HEK293 (cell line): ENCODE results near the gene PEX5L.

Experiments used
- CTCF ChIA-PET: fragments of 350-600 bp; formaldehyde crosslinking; extraction: SDS; loops from one replicate; lab custom pipeline; 2021; ENCODE audit warnings: antibody characterized with exemption; lab: Yijun Ruan, JAX
- POLR2A ChIA-PET: fragments of 300-600 bp; formaldehyde crosslinking; extraction: SDS; loops from one replicate; lab custom pipeline; 2020; ENCODE audit warnings: antibody characterized with exemption, inconsistent platforms; lab: Yijun Ruan, JAX
- H3K27ac ChIP-seq: fragments of 200-500 bp; sonication (Bioruptor generic); 2 replicates; pipeline ENCODE4 v1.5.1; 2014; ENCODE audit warnings: low read depth, low read length, control low read depth, inconsistent platforms; ENCODE audit errors: extremely low read depth
- H3K36me3 ChIP-seq, 2 experiments: fragments of 200-500 bp in 1 of 2; sonication (Bioruptor generic) in 1 of 2; 1 replicate in 1 of 2; 2 replicates in 1 of 2; pipeline ENCODE4 v1.5.1; 2014 to 2017; ENCODE audit warnings: inconsistent platforms in 2 of 2, low read length in 2 of 2; ENCODE audit not compliant: control insufficient read depth in 2 of 2, insufficient read depth in 1 of 2
- H3K4me1 ChIP-seq: fragments of 200-500 bp; sonication (Bioruptor generic); 2 replicates; pipeline ENCODE4 v1.5.1; 2014; ENCODE audit warnings: mild to moderate bottlenecking, low read length, inconsistent platforms; ENCODE audit not compliant: control insufficient read depth, insufficient read depth
- H3K4me3 ChIP-seq: 2 replicates; pipeline ENCODE4 v1.5.1; 2011; ENCODE audit warnings: low read depth, mild to moderate bottlenecking, control low read depth, low read length, moderate library complexity
- H3K9me3 ChIP-seq: fragments of 200-500 bp; sonication (Bioruptor generic); 2 replicates; pipeline ENCODE4 v1.5.1; 2014; ENCODE audit warnings: low read depth, low read length, inconsistent platforms; ENCODE audit not compliant: control insufficient read depth, insufficient read depth
- GLIS1 ChIP-seq: fragments of 450-650 bp; formaldehyde crosslinking; IDR thresholded peaks from 2 replicates; pipeline ENCODE4 v1.5.1; 2016; ENCODE audit warnings: missing biosample characterization, missing genetic modification characterization
- KLF7 ChIP-seq: fragments of 450-650 bp; formaldehyde crosslinking; IDR thresholded peaks from 2 replicates; pipeline ENCODE4 v1.5.1; 2016; ENCODE audit warnings: missing biosample characterization, missing genetic modification characterization, borderline replicate concordance
- KLF8 ChIP-seq: fragments of 450-650 bp; formaldehyde crosslinking; IDR thresholded peaks from 2 replicates; pipeline ENCODE4 v1.5.1; 2016; ENCODE audit warnings: missing biosample characterization, missing genetic modification characterization
- TSHZ1 ChIP-seq: fragments of 450-650 bp; formaldehyde crosslinking; IDR thresholded peaks from 2 replicates; pipeline ENCODE4 v1.5.1; 2016; ENCODE audit warnings: missing biosample characterization, missing genetic modification characterization, borderline replicate concordance
- ZFHX2 ChIP-seq: fragments of 450-650 bp; formaldehyde crosslinking; conservative IDR thresholded peaks from 2 replicates; pipeline ENCODE4 v1.5.1; 2016; ENCODE audit warnings: missing biosample characterization, missing genetic modification characterization
- ZFP69B ChIP-seq: fragments of 450-650 bp; formaldehyde crosslinking; IDR thresholded peaks from 2 replicates; pipeline ENCODE4 v1.5.1; 2016; ENCODE audit warnings: missing biosample characterization, missing genetic modification characterization
- ZNF146 ChIP-seq: fragments of 450-650 bp; formaldehyde crosslinking; IDR thresholded peaks from 2 replicates; pipeline ENCODE4 v1.5.1; 2016; ENCODE audit warnings: missing biosample characterization, missing genetic modification characterization
- ZNF169 ChIP-seq: fragments of 450-650 bp; formaldehyde crosslinking; IDR thresholded peaks from 2 replicates; pipeline ENCODE4 v1.5.1; 2016; ENCODE audit warnings: missing biosample characterization, missing genetic modification characterization
- ZNF175 ChIP-seq: fragments of 450-650 bp; formaldehyde crosslinking; IDR thresholded peaks from 2 replicates; pipeline ENCODE4 v1.5.1; 2016; ENCODE audit warnings: missing biosample characterization, missing genetic modification characterization
- ZNF18 ChIP-seq: fragments of 450-650 bp; formaldehyde crosslinking; IDR thresholded peaks from 2 replicates; pipeline ENCODE4 v1.5.1; 2016; ENCODE audit warnings: missing biosample characterization, missing genetic modification characterization
- ZNF19 ChIP-seq: fragments of 450-650 bp; formaldehyde crosslinking; IDR thresholded peaks from 2 replicates; pipeline ENCODE4; 2016; ENCODE audit warnings: missing biosample characterization, missing genetic modification characterization, low read depth
- ZNF221 ChIP-seq: fragments of 450-650 bp; formaldehyde crosslinking; IDR thresholded peaks from 2 replicates; pipeline ENCODE4 v1.5.1; 2017; ENCODE audit warnings: missing biosample characterization, missing genetic modification characterization, borderline replicate concordance
- ZNF239 ChIP-seq: fragments of 450-650 bp; formaldehyde crosslinking; IDR thresholded peaks from 2 replicates; pipeline ENCODE4 v1.5.1; 2016; ENCODE audit warnings: missing biosample characterization, missing genetic modification characterization
- ZNF311 ChIP-seq: fragments of 450-650 bp; formaldehyde crosslinking; IDR thresholded peaks from 2 replicates; pipeline ENCODE4 v1.5.1; 2017; ENCODE audit warnings: missing biosample characterization, missing genetic modification characterization, borderline replicate concordance
- ZNF423 ChIP-seq: fragments of 450-650 bp; formaldehyde crosslinking; IDR thresholded peaks from 2 replicates; pipeline ENCODE4 v1.5.1; 2016; ENCODE audit warnings: missing biosample characterization, missing genetic modification characterization
- ZNF501 ChIP-seq: fragments of 450-650 bp; formaldehyde crosslinking; IDR thresholded peaks from 2 replicates; pipeline ENCODE4 v1.5.1; 2016; ENCODE audit warnings: missing biosample characterization, missing genetic modification characterization
- ZNF529 ChIP-seq: fragments of 450-650 bp; formaldehyde crosslinking; IDR thresholded peaks from 2 replicates; pipeline ENCODE4 v1.5.1; 2017; ENCODE audit warnings: missing genetic modification characterization, missing biosample characterization; ENCODE audit not compliant: insufficient replicate concordance
- ZNF555 ChIP-seq: fragments of 450-650 bp; formaldehyde crosslinking; conservative IDR thresholded peaks from 2 replicates; pipeline ENCODE4 v1.5.1; 2017; ENCODE audit warnings: missing biosample characterization, mild to moderate bottlenecking, missing genetic modification characterization, inconsistent platforms
- ZNF624 ChIP-seq: fragments of 450-650 bp; formaldehyde crosslinking; IDR thresholded peaks from 2 replicates; pipeline ENCODE4 v1.5.1; 2017; ENCODE audit warnings: missing biosample characterization, missing genetic modification characterization
- ZNF658 ChIP-seq: fragments of 450-650 bp; formaldehyde crosslinking; IDR thresholded peaks from 2 replicates; pipeline ENCODE4; 2016; ENCODE audit warnings: missing biosample characterization, missing genetic modification characterization
- ZNF664 ChIP-seq: fragments of 450-650 bp; formaldehyde crosslinking; IDR thresholded peaks from 2 replicates; pipeline ENCODE4 v1.5.1; 2016; ENCODE audit warnings: missing biosample characterization, missing genetic modification characterization
- ZNF792 ChIP-seq: fragments of 450-650 bp; formaldehyde crosslinking; IDR thresholded peaks from 2 replicates; pipeline ENCODE4 v1.5.1; 2016; ENCODE audit warnings: missing biosample characterization, missing genetic modification characterization
- TF ChIP-seq, protein P1 (sequence below): fragments of 450-650 bp; formaldehyde crosslinking; IDR thresholded peaks from 2 replicates; pipeline ENCODE4 v1.5.0; 2017; ENCODE audit warnings: missing biosample characterization, missing genetic modification characterization, borderline replicate concordance
- TF ChIP-seq, protein P2 (sequence below): fragments of 450-650 bp; formaldehyde crosslinking; IDR thresholded peaks from 2 replicates; pipeline ENCODE4 v1.5.1; 2017; ENCODE audit warnings: missing biosample characterization, missing genetic modification characterization
- TF ChIP-seq, protein P3 (sequence below): fragments of 450-650 bp; formaldehyde crosslinking; IDR thresholded peaks from 2 replicates; pipeline ENCODE4 v1.5.1; 2016; ENCODE audit warnings: missing biosample characterization, missing genetic modification characterization, low read depth

Gene PEX5L

DNA sequence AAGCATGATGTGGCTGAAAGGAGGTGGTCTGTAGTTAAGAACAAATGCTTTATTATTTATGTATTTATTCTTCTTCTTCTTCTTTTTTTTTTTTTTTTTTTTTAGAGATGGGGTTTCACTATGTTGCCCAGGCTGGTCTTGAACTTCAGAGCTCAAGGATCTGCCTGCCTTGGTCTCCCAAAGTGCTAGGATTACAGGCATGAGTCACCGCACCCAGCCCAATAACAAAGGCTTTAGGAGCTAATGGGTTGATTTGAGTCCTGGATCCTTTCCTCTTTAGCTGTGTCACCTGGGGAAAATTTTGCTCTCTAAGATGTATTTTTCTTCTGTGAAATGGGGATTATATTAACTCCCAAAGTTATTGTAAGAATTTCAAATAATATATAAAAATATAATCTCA is 168.8 kb downstream of the PEX5L start (continued):
- TF ChIP-seq, protein P1, sequence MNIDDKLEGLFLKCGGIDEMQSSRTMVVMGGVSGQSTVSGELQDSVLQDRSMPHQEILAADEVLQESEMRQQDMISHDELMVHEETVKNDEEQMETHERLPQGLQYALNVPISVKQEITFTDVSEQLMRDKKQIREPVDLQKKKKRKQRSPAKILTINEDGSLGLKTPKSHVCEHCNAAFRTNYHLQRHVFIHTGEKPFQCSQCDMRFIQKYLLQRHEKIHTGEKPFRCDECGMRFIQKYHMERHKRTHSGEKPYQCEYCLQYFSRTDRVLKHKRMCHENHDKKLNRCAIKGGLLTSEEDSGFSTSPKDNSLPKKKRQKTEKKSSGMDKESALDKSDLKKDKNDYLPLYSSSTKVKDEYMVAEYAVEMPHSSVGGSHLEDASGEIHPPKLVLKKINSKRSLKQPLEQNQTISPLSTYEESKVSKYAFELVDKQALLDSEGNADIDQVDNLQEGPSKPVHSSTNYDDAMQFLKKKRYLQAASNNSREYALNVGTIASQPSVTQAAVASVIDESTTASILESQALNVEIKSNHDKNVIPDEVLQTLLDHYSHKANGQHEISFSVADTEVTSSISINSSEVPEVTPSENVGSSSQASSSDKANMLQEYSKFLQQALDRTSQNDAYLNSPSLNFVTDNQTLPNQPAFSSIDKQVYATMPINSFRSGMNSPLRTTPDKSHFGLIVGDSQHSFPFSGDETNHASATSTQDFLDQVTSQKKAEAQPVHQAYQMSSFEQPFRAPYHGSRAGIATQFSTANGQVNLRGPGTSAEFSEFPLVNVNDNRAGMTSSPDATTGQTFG (tag by site-specific recombination), result no peak
- TF ChIP-seq ZNF239 (tag by site-specific recombination) (no peak), ZNF146 (tag by site-specific recombination) (no peak), TSHZ1 (tag by site-specific recombination) (no peak), ZNF221 (tag by site-specific recombination) (no peak), KLF7 (tag by site-specific recombination) (no peak)
- TF ChIP-seq, protein P2, sequence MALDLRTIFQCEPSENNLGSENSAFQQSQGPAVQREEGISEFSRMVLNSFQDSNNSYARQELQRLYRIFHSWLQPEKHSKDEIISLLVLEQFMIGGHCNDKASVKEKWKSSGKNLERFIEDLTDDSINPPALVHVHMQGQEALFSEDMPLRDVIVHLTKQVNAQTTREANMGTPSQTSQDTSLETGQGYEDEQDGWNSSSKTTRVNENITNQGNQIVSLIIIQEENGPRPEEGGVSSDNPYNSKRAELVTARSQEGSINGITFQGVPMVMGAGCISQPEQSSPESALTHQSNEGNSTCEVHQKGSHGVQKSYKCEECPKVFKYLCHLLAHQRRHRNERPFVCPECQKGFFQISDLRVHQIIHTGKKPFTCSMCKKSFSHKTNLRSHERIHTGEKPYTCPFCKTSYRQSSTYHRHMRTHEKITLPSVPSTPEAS (tag by site-specific recombination), result no peak

GRCh38 chr3:179865861-179866505 is 170.8 kb downstream of the PEX5L start:
- Histone ChIP-seq H3K4me1 (no peaks in the 10 kb centered on the region), H3K9me3 (no peaks in the 10 kb centered on the region), H3K36me3 (no peaks in the 10 kb centered on the region), H3K27ac (no peak overlapping the region), H3K4me3 (no peak overlapping the region)
- CTCF ChIA-PET, result interaction anchor here (0.6 kb wide), 1 partner anchor 77 kb away, joined by 3 read pairs; no protein-coding TSS in a partner anchor
- TF ChIP-seq ZNF792 (tag by site-specific recombination) (no peak), GLIS1 (tag by site-specific recombination) (no peak), ZNF423 (tag by site-specific recombination) (no peak), ZFHX2 (tag by site-specific recombination) (no peak), ZNF169 (tag by site-specific recombination) (no peak), ZFP69B (tag by site-specific recombination) (no peak), ZNF624 (no peak), ZNF18 (tag by site-specific recombination) (no peak), ZNF501 (no peak), ZNF175 (no peak), ZNF658 (no peak), ZNF529 (tag by site-specific recombination) (no peak), ZNF19 (tag by site-specific recombination) (no peak), KLF8 (no peak), ZNF311 (no peak), ZNF664 (no peak), ZNF555 (no peak)
- TF ChIP-seq, protein P3, sequence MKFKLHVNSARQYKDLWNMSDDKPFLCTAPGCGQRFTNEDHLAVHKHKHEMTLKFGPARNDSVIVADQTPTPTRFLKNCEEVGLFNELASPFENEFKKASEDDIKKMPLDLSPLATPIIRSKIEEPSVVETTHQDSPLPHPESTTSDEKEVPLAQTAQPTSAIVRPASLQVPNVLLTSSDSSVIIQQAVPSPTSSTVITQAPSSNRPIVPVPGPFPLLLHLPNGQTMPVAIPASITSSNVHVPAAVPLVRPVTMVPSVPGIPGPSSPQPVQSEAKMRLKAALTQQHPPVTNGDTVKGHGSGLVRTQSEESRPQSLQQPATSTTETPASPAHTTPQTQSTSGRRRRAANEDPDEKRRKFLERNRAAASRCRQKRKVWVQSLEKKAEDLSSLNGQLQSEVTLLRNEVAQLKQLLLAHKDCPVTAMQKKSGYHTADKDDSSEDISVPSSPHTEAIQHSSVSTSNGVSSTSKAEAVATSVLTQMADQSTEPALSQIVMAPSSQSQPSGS, result no peak
- POLR2A ChIA-PET, result no interaction called here
